Osteocyte (in vitro differentiated cells): Measurements from ENCODE around the gene RSPH1. TPM values are rescaled to one million over a fixed set of nuclear protein-coding genes. Genes with fewer than 3 reads are reported as not detected.

ENCODE experiments used
- DNase-seq: peaks from one replicate; pipeline ENCODE4 v3.0.0; 2021; ENCODE audit warnings: mixed read lengths; ENCODE audit not compliant: unreplicated experiment; ENCODE audit errors: extremely low spot score
- H3K27ac Mint-ChIP-seq: one replicate; pipeline ENCODE4 v1.8.0; 2021; ENCODE audit warnings: mild to moderate bottlenecking, mixed read lengths; ENCODE audit not compliant: unreplicated experiment
- H3K27me3 Mint-ChIP-seq: one replicate; pipeline ENCODE4 v1.8.0; 2021; ENCODE audit warnings: mixed read lengths; ENCODE audit not compliant: unreplicated experiment
- H3K36me3 Mint-ChIP-seq: one replicate; pipeline ENCODE4 v1.8.0; 2021; ENCODE audit warnings: mixed read lengths; ENCODE audit not compliant: unreplicated experiment
- H3K4me1 Mint-ChIP-seq: one replicate; pipeline ENCODE4 v1.8.0; 2021; ENCODE audit warnings: mixed read lengths; ENCODE audit not compliant: unreplicated experiment
- H3K4me3 Mint-ChIP-seq: one replicate; pipeline ENCODE4 v1.8.0; 2021; ENCODE audit warnings: mild to moderate bottlenecking, moderate library complexity, mixed read lengths; ENCODE audit not compliant: unreplicated experiment
- H3K9me3 Mint-ChIP-seq: one replicate; pipeline ENCODE4 v1.8.0; 2021; ENCODE audit warnings: mixed read lengths; ENCODE audit not compliant: unreplicated experiment
- CTCF ChIP-seq: fragments of 200-600 bp; sonication (generic); IDR thresholded peaks from 2 replicates; pipeline ENCODE4 v1.5.0; 2021; ENCODE audit warnings: antibody characterized with exemption, mild to moderate bottlenecking, moderate library complexity
- total RNA-seq: library from RNA; stranded (reverse); gene quantifications from 2 replicates; pipeline ENCODE4 v1.2.1, GENCODE V29; 2021

RSPH1 gene
- total RNA-seq, 1 donor from 2014 or later = 0.19 TPM

GRCh38 chr21:42423197-42423675, 72.8 kb downstream of the RSPH1 start:
- Mint-ChIP-seq H3K36me3 (no peaks in the 10 kb centered on the region), H3K27me3 (peaks cover 73% of the 10 kb centered on the region), H3K4me1 (no peaks in the 10 kb centered on the region), H3K27ac (no peak overlapping the region), H3K9me3 (no peaks in the 10 kb centered on the region), H3K4me3 (no peak overlapping the region)
- no peak for DNase-seq
- no peak for TF ChIP-seq CTCF

Other genes starting within 250 kb of the RSPH1 start
- gene TFF3, start 180.8 kb downstream of the RSPH1 start, total RNA-seq = 46.1 and 50.3 TPM in 2 replicates
- not detected in 2 replicates for gene TFF2, start 145.2 kb downstream of the RSPH1 start, total RNA-seq
- gene TFF1, start 129.7 kb downstream of the RSPH1 start, total RNA-seq = not detected in 2 replicates
- not detected in 2 replicates for gene TMPRSS3, start 100.2 kb downstream of the RSPH1 start, total RNA-seq
- gene UBASH3A, start 92.3 kb downstream of the RSPH1 start, total RNA-seq = not detected in 2 replicates
- gene SLC37A1, start 17.6 kb upstream of the RSPH1 start, total RNA-seq = 13.2 and 13.5 TPM in 2 replicates
- gene PDE9A, start 157.4 kb upstream of the RSPH1 start, total RNA-seq = 8.5 and 12.3 TPM in 2 replicates